NCI-H2196 treated with DMSO at 0.1 percent for 48 hours (cell line): ENCODE measurements around the gene TMEM129.

Experiments
- DNase-seq: peaks from one replicate; lab custom pipeline; 2025; ENCODE audit not compliant: unreplicated experiment; lab: John Stamatoyannopoulos, UW

Gene TMEM129

DNA sequence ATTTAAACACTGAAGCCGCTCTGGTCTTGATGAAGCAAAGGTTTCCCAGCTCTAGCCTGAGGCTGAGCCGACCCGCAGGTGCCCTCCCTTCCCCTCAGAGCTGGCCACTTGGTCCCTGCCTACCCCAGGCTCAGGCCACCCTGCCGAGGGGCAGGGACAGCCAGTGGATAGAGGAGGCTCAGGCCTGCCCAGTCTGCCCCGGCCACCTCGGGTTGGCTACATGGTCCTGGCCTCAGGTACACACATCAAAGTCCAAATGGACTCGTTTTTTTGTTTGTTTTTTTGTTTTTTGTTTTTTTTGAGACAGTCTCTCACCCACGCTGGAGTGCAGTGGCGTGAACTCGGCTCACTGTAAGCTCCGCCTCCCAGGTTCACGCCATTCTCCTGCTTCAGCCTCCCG is 24.0 kb upstream of the TMEM129 start:
- no peak for DNase-seq

DNA sequence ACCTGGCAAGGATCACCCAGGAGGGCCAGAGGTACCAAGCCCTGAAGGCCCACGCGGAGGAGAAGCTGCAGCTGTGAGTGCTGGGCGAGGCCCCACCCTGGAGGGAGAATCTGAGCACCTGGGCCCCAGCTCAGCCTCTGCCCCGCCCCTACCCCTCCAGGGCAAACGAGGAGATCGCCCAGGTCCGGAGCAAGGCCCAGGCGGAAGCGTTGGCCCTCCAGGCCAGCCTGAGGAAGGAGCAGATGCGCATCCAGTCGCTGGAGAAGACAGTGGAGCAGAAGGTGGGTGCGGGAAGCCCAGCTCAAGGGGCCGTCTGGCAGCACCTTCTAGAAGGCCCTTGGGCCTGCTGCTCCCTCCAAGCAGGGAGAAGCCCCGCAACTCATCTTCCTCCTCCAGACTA is 23.4 kb upstream of the TMEM129 start:
- DNase-seq, result no peak

DNA sequence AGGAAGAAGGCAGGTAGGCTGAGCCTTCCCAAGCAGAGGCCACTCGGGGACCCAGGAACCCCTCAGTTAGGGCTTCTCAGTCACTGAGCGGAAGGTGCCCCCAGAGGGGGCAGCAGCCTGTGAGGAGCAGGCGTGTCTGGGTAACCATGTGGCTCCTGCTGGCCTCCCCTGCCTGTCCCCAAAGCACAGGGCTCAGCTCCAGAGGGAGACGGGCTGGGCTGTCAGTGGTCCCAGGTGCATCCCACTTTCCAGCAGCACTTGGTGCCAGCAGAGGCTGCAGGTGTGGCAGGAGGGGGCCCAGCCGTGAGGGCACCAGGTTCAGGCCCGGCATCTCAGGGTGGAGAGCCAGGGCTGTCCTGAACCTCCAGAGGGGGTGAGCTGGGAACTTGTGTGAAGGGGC is 22.9 kb upstream of the TMEM129 start:
- DNase-seq, result no peak

DNA sequence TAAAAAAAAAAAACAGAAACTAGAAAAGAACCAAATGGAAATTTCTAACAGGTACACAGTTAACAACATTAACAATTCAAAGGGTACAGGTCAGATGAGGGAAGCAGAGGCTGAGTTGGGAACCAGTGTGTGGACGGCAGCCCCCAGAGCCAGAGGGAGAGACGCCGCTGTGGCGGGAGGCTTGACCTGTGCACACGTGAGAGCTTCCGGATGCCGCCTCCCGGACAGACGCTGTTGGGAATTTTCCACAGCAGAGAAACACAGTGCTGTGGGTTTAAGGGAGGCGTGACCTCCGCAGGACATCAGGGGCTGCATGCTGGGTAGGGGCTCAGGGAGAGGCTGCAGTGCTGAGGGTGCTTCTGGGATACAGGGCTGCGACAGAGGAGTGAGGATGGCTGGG is 22.4 kb upstream of the TMEM129 start:
- DNase-seq, result no peak

DNA sequence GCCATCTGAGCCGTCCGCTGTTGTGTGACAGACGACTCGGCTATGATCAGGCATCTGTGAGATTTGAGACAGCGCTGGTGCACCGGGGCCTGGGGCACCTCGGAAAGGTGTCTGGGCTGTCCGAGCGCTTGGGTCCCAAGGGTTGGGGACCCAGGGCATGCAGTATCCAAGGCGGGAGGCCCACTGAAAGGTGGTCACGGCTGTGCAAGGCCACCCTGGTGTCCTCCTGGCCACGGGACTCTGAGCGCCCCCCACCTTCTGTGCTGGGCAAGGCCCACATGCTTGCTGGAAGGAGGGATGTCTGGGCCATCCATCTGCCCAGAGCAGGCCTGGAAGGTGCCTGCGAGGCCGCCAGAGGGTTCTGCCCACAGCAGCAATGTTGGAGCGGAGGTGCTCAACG is 20.1 kb upstream of the TMEM129 start:
- DNase-seq, result no peak

DNA sequence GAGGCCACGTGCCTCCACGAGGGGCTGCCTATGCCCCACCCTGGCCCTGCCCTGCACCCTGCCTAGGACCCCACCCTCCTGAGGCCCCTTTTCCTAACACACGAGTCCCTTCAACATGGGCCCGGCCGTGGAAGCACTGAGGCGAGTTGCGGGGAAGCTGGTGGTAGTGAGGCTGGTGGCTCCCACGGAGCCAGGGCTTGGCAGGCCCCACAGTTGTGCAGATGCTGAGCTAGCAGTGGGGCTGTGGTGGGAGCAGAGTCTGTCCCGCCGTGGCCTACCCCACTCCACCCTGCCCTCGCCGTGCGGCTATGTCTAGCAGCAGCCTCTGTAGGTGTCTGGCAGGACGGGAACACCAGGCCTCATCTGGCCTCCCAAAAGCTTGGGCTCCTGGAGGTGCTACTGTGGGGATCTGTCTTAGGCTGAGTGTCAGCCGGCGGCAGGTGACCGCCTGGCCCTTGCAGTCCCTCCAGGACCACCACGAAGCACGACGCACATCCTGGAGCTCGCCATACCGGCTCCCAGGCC is 19.0 kb upstream of the TMEM129 start:
- no peak for DNase-seq

DNA sequence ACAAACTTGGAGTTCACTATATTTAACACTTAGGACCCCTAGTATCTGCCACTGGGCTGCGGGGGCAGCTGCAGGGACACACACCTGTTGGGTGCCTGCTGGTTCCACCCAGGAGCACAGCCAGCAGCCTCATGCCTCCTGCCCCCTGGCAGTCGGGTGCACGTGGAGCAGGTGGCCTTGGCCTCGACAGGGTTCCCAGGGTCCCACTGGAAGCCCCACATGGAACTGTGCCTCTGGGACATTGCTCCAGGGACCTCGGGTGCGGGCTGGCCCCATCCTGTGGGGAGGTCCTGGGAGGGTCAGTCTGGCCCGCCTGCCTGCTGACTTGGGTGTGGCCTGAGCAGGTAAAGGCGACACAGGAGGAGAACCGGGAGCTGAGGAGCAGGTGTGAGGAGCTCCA is 18.2 kb upstream of the TMEM129 start:
- DNase-seq, result no peak

DNA sequence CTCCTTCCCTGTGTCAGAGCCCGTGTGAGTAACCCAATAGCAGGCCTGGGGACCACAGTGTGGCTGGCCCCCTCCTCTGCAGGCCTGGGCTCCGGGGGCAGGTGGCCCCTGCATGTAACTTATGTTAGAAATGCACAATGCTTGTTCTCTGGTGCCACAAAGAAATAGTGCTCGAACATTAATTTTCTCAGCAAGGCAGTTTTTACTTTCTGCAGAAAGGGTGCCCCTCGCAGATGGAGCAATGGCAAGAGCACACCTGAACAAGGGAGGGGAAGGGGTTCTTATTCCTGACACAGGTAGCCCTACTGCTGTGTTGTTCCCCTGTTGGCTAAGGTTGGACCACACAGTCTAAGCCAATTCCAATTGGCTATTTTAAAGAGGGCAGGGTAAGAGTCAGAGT is 17.3 kb upstream of the TMEM129 start:
- no peak for DNase-seq

DNA sequence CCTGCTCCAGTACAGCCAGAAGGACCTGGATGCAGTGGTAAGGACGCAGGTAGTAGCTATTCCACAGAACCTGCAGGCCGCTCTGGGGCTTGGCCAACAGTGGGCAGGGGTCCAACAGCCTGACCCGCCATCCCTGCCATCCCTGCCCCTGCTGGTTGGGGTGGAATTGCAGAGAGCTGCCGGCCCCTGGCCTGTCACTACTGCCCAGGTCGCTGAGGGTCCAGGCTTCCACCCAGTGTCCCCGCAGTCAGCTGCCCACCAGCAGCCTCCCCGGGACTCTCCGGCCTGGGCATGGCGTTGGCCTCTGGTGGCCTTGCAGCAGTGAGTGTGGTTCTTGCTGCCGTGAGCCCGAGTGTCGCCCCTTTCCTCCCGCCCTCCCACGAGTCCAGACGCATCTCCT is 16.5 kb upstream of the TMEM129 start:
- DNase-seq, result no peak

DNA sequence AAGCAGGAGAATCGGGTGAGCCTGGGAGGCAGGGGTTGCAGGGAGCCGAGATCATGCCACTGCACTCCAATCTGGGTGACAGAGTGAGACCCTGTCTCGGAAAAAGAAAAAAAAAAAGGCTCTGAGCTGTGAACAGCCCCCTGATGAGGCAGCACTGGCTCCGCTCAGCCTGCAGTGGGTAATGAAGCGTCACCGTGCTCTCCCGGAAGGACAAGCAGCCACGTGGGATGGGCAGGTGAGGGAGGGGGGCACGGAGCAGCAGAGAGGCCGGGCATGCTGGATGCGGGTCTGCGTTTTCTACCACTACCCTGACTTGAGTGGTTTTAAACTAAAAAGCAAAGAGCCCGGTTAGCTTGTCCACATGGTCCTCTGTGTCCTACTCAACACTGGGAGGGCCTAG is 15.7 kb upstream of the TMEM129 start:
- no peak for DNase-seq

DNA sequence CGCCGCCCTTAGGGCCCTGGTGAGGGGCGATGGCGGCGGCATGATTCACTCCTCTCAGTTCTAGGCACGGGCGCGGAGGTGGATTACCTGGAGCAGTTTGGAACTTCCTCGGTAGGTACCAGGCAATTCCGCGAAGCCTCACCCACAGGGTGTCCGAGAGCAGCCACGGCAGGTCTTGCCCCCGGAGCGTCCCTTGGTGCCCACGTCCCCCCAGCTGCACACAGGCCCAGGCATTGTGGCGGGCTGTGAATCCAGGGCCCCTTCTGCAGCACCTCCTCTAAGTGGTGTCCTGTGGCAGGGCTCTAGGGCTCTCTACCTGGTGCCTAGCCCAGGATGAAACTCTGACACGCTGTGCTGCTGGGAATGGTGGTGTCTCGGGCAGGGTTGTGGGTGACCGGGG is 14.1 kb upstream of the TMEM129 start:
- no peak for DNase-seq

DNA sequence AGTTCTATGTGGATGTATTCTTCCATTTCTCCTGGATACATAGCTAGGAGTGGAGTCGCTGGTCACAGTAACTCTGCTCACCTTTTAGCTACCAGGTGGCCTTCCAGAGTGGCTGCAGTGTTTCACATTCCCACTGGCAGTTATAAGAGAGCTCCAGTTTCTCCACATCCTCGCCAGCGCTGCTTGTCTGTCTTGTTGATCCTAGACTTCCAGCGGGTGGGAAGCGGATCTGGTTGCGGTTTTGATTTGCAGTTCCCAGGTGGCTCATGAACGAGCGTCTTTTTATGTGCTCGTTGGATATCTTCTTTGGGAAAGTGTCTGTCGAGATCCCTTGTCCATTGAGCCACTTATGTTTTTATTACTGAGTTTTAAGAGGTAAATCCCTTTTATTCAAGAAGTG is 11.8 kb upstream of the TMEM129 start:
- DNase-seq, result no peak

DNA sequence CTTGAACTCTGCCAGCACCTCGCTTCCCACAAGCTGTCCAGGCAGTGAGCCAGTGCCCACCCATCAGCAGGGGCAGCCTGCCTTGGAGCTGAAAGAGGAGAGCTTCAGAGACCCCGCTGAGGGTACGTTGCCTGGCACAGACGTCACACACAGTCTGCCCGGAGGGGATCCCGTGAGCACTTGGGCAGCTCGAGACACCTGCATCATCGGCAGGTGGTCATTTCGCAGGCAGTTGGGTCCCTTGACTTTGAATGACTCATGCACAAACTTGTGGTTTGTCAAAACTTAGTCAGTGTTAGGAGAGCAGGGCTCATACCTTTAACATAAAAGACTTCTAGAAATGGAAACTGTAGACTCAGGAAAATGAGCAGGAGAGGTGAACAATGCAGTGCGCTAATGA is 10.1 kb upstream of the TMEM129 start:
- no peak for DNase-seq

DNA sequence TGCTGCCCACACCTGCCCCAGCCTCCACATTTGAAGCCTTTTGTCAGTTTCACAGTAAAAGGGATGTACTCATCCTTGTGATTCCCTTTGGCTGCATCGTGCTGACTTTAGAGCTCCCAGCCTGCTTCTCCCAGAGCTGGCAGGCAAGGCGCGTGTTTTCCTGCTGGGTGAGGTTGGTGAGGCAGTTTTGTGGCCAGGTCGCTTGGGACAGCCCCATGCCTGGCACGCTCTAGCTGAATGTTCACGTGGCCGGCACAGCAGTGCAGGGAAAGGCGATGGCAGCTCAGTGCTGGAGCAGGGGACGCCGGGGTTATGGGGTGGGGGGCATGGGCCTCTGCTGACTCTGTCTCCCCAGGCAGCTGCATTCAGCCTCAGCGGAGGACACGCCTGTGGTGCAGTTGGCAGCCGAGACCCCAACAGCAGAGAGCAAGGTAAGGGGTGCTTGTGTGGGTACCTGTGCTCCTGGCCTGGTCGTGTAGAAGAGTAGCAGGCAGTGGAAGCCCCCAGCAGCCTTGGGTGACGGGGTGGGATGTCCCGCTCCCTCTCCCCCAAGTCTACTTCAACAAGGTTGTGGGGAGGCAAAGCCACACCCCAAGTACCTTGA is 9.5 kb upstream of the TMEM129 start:
- no peak for DNase-seq

DNA sequence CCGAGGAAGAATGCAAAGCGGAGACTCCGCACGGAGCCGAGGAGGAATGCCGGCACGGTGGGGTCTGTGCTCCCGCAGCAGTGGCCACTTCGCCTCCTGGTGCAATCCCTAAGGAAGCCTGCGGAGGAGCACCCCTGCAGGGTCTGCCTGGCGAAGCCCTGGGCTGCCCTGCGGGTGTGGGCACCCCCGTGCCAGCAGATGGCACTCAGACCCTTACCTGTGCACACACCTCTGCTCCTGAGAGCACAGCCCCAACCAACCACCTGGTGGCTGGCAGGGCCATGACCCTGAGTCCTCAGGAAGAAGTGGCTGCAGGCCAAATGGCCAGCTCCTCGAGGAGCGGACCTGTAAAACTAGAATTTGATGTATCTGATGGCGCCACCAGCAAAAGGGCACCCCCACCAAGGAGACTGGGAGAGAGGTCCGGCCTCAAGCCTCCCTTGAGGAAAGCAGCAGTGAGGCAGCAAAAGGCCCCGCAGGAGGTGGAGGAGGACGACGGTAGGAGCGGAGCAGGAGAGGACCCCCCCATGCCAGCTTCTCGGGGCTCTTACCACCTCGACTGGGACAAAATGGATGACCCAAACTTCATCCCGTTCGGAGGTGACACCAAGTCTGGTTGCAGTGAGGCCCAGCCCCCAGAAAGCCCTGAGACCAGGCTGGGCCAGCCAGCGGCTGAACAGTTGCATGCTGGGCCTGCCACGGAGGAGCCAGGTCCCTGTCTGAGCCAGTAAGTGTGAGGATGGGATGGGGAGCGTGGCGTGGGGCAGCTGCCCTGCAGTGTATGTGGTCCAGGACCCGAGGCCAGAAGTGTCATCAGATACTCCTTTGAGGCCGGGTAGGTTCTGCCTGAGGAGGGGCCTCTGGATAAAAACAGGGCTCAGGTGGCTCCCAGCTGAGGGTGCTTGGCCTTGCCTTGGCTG is 7.2 kb upstream of the TMEM129 start:
- no peak for DNase-seq

DNA sequence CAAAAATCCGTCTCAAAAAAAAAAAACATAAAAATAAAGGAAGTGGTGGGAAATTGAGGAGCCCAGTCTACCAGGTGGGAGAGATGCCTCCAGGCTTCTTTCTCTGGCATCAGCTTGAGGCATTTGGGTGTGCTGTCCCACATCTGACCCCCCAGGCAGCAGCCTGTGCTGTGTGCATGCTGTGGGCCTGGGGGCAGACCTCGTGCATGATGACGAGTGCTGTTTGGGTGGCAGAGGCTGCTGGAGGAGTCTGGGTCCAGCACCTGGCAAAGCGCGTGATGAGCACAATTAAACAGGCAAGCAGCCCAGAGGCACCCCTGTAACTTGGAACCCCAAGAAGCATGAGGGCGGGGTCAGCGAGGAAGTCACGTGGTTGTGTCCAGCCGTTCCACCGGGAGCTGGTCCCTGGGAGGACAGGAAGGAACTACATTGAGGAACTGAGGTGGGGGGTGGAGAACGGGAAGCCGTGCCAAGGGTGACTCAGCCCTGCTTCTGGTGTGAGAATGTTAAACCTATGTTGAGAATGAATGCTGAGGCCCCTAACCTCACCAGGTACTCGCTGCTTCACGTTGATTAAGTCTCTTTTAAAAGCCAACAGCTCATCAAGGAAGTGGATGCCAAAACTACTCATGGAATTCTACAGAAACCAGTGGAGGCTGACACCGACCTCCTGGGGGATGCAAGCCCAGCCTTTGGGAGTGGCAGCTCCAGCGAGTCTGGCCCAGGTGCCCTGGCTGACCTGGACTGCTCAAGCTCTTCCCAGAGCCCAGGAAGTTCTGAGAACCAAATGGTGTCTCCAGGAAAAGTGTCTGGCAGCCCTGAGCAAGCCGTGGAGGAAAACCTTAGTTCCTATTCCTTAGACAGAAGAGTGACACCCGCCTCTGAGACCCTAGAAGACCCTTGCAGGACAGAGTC is 6.3 kb upstream of the TMEM129 start:
- no peak for DNase-seq

DNA sequence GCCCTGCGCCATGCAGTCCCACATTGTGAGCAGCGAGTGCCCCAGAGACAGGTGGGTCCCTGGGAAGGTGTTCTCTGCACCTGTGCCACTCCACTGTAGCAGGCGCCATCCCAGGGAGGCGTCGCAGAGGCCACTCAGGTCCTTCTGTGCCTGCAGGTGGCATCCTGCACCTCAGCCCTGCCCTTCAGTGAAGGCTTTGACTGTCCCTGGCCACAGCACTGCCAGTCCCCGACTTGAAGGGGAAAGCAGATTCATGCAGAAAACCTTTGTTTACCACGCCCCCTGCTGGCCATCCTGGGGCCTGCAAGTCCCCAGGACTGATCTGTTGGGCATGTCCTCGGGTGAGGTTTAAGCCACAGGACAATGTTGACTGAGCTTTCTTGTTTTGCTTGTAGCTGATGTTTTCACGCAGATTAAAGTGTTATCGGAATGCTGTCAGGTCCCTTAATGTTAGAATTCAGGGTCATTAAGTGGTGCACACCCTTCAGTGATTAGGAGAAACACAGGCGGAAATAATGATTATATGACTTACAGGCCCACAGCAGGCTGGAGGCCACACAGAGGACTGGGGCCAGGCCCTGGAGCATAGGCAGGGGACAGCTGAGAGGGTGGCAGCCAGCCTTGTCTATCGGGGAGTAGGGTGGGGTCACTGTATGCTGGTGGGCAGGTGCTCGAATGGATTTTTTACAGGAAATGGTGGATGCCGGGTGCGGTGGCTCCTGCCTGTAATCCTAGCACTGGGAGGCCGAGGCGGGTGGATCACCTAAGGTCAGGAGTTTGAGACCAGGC is 5.2 kb upstream of the TMEM129 start:
- peak; percentile 38 for DNase-seq

DNA sequence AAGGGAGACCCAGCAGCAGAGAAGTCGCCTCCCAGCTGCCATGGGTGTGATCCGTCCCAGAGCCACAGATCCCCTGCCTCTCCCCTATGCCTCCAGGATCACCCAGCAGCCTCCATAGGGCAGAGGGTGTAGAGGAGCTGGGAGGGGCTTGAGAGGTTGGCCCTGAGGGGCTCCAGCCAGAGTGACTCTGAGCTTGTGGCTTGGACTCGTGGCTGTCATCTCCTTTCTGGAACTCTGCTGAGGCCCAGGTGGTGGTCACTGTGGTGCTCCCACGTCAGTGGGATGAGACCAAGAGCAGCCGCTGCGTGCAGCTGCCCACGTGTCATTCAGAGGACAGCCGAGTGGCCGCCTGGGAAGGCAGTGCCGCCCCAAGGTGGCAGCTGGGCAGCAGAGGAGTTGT is 4.4 kb upstream of the TMEM129 start:
- no peak for DNase-seq

DNA sequence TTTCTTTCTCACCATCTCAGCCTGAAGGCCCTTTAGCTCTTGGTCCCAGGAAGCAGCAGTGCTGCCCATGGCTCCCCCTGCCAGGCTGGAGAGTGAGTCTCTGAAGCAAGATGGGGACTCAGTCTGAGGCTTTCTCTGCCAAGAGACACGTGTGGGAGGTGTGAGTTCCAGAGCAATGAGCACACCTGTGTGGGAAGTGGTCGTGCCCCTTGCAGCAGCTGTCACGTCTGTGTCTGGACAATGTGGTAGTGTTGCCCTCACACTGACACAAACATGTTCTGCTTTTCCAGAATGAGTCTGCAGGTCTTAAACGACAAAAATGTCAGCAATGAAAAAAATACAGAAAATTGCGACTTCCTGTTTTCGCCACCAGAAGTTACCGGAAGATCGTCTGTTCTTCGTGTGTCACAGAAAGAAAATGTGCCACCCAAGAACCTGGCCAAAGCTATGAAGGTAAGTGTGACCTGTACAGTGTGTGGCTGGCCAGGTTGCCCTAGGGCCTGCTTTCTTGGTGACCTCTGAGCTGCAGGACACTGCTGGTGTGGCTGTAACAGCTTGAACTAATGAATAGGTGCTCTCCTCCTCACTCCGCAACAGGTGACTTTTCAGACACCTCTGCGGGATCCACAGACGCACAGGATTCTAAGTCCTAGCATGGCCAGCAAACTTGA is 2.1 kb upstream of the TMEM129 start:
- DNase-seq, result no peak

DNA sequence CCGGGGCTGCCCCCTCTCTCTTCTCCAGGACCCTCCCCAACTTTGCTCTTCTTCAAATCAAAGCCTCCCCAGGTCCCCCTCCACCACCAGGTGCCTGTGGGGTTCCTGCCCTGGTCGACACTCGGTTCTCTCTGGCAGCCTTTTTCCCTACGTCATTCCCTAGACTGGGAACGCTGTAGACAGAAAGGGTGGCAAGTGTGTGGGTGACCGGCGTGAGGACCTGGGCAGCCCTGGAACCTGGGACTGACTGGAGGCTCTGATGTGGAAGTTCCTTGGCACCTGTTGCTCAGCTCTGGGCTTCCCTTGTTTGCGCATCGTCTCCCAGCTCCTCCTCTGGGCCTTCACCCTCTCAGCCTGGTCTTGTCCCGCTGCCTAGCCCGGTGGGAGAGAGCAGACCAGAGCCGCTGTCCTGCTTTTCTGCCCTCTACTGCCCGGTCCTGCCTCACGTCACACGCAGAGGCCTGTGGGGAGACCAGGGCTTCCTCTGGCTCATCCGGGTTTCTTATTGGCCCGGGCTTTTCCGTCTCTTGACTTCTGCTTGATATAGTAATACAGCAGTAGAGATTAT is 1.5 kb upstream of the TMEM129 start:
- no peak for DNase-seq
